T-helper 2 cell treated with Interferon-gamma antibody and Interleukin-4, amounts not matched to agents 5 μg/mL and 100 μg/mL, for 36 hours (primary cell): ENCODE measurements around the gene KCNQ1.

Experiments
- DNase-seq: peaks from one replicate; pipeline ENCODE4 v3.0.0; 2021; ENCODE audit warnings: low spot score
- H3K27ac Mint-ChIP-seq: one replicate; pipeline ENCODE4 v1.8.0; 2021; ENCODE audit warnings: mild to moderate bottlenecking, mixed read lengths
- H3K27me3 Mint-ChIP-seq: one replicate; pipeline ENCODE4 v1.8.0; 2021; ENCODE audit warnings: low read depth, mixed read lengths
- H3K36me3 Mint-ChIP-seq: one replicate; pipeline ENCODE4 v1.8.0; 2021; ENCODE audit warnings: low read depth, mixed read lengths
- H3K4me1 Mint-ChIP-seq: one replicate; pipeline ENCODE4 v1.8.0; 2021; ENCODE audit warnings: low read depth, mixed read lengths
- H3K4me3 Mint-ChIP-seq: one replicate; pipeline ENCODE4 v1.8.0; 2022; ENCODE audit warnings: mild to moderate bottlenecking, moderate library complexity, mixed read lengths
- H3K9me3 Mint-ChIP-seq: one replicate; pipeline ENCODE4 v1.8.0; 2021; ENCODE audit warnings: mixed read lengths

The KCNQ1 gene

DNA sequence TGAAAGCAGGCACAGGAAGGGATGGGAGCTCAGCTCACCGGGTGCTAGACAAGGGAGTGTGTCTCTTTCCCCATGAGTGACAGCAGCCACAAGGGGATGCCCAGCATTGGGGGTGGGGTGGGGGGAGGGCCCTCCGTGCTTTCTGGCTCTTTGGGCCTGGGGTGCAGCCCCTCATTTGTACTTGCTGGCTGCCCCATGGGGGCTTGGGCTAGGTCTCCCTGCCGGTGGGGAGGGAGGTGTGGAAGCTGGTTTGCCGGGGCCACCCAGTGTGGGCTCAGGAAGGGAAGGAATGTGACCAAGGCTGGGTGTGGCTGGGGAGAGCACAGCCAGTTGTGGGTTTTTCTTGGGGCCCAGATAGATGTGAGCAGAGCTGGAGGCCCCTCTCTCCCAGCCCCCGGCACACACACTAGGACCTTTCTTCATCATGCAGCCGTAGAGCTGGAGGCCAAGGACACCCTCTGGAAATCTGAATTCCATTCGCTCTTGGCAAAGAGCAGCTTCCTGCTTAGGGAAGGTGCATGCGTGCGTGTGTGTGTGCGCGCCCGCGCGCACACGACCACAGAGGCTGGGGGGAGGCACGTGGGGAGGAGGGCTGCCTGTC is 229.2 kb downstream of the KCNQ1 start:
- no peak overlapping the region for H3K4me3 Mint-ChIP-seq
- DNase-seq = no peak
- no peaks in the 10 kb centered on the region for H3K9me3 Mint-ChIP-seq
- no peaks in the 10 kb centered on the region for H3K36me3 Mint-ChIP-seq
- H3K27ac Mint-ChIP-seq = no peak overlapping the region
- H3K4me1 Mint-ChIP-seq = peaks cover 2% of the 10 kb centered on the region
- H3K27me3 Mint-ChIP-seq = no peaks in the 10 kb centered on the region

- Mint-ChIP-seq H3K4me3 (no peak overlapping the region), H3K36me3 (no peaks in the 10 kb centered on the region), H3K9me3 (no peaks in the 10 kb centered on the region), H3K27ac (no peak overlapping the region), H3K4me1 (peaks cover 2% of the 10 kb centered on the region), H3K27me3 (no peaks in the 10 kb centered on the region)
- DNase-seq = no peak
These were observed 229.9 kb downstream of the KCNQ1 start for GRCh38 chr11:2674658-2675131.

GRCh38 chr11:2675540-2675939 is 230.7 kb downstream of the KCNQ1 start:
- Mint-ChIP-seq H3K27me3 (no peaks in the 10 kb centered on the region), H3K4me1 (peaks cover 2% of the 10 kb centered on the region), H3K27ac (no peak overlapping the region), H3K9me3 (no peaks in the 10 kb centered on the region), H3K36me3 (no peaks in the 10 kb centered on the region), H3K4me3 (no peak overlapping the region)
- no peak for DNase-seq

DNA sequence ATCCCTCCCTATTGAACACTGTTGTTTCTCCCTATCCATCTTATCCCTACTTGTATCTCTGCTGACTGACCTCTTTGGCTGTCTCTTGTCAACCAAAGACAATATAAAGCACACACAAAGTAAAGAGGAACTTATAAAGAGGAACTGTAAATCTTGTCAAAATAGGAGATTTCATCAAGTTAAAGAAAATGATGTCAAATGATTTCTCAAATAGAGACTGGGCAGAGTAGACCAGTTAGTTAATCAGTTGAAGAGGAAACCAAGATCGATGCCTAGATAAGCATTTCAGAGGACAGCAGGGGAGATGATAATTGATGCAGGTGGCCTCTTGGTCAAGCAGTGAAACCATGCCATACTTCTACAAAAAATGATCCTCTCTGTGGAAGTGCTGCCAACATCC is 232.3 kb downstream of the KCNQ1 start:
- Mint-ChIP-seq H3K9me3 (no peaks in the 10 kb centered on the region), H3K4me1 (peaks cover 2% of the 10 kb centered on the region), H3K36me3 (no peaks in the 10 kb centered on the region), H3K27me3 (no peaks in the 10 kb centered on the region), H3K4me3 (no peak overlapping the region), H3K27ac (no peak overlapping the region)
- no peak for DNase-seq

GRCh38 chr11:2678396-2678795 is 233.6 kb downstream of the KCNQ1 start:
- Mint-ChIP-seq H3K36me3 (no peaks in the 10 kb centered on the region), H3K9me3 (no peaks in the 10 kb centered on the region), H3K27ac (no peak overlapping the region), H3K4me3 (no peak overlapping the region), H3K27me3 (no peaks in the 10 kb centered on the region), H3K4me1 (peaks cover 2% of the 10 kb centered on the region)
- DNase-seq = no peak

- H3K9me3 Mint-ChIP-seq = no peaks in the 10 kb centered on the region
These were observed 234.3 kb downstream of the KCNQ1 start for GRCh38 chr11:2679011-2679676.

GRCh38 chr11:2681408-2682145 is 236.8 kb downstream of the KCNQ1 start:
- no peaks in the 10 kb centered on the region for H3K27me3 Mint-ChIP-seq
- H3K9me3 Mint-ChIP-seq = no peaks in the 10 kb centered on the region
- DNase-seq = no peak
- H3K4me1 Mint-ChIP-seq = peaks cover 2% of the 10 kb centered on the region
- no peak overlapping the region for H3K4me3 Mint-ChIP-seq
- H3K27ac Mint-ChIP-seq = no peak overlapping the region
- H3K36me3 Mint-ChIP-seq = no peaks in the 10 kb centered on the region

More at GRCh38 chr11:2679011-2679676, 234.3 kb downstream of the KCNQ1 start:
- Mint-ChIP-seq H3K36me3 (no peaks in the 10 kb centered on the region), H3K27me3 (no peaks in the 10 kb centered on the region), H3K4me3 (no peak overlapping the region), H3K27ac (no peak overlapping the region), H3K4me1 (peaks cover 2% of the 10 kb centered on the region)
- no peak for DNase-seq

DNA sequence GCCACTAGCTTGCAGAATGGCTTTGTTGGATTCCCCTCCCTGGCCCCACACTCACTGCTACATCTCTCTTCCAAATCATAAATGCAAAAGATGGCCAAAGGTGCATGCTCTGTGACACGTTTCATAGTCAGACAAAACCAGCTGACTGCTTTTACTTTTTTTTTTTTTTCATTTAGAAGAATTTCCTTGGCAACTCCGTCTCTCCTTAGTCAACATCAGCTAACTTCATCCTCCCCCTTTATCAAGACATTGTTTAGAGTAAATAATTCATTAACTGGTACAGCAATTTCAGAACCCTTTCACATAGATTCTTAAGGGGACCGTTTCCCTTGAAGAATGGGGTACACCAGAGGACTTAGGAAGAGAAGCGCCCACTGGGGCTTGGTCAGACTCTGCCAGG is 239.0 kb downstream of the KCNQ1 start:
- Mint-ChIP-seq H3K4me3 (no peak overlapping the region), H3K9me3 (no peaks in the 10 kb centered on the region), H3K36me3 (no peaks in the 10 kb centered on the region), H3K4me1 (no peaks in the 10 kb centered on the region), H3K27me3 (no peaks in the 10 kb centered on the region), H3K27ac (no peak overlapping the region)
- no peak for DNase-seq

DNA sequence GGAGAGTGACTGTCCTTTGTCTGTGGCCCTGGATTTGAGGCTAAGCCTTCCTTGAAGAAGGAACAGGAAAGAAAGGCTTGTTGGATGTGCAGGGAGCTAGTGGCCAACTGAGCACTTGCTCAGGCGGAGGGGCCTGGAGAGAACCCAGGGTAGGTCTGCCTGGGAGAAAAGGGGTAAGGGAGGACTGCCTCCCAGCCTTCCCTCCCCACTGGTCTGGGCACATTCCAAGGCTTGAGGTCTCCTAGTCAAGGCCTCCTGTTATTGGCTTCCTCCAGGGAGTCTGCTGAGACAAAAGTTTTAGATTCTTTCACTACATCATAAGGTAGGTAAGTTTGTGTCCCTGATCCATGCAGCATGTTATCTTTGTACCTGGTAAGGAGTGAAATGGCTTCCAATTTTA is 239.8 kb downstream of the KCNQ1 start:
- H3K4me3 Mint-ChIP-seq = no peak overlapping the region
- no peaks in the 10 kb centered on the region for H3K36me3 Mint-ChIP-seq
- H3K27me3 Mint-ChIP-seq = no peaks in the 10 kb centered on the region
- H3K9me3 Mint-ChIP-seq = no peaks in the 10 kb centered on the region
- no peak for DNase-seq
- H3K27ac Mint-ChIP-seq = no peak overlapping the region
- H3K4me1 Mint-ChIP-seq = no peaks in the 10 kb centered on the region

DNA sequence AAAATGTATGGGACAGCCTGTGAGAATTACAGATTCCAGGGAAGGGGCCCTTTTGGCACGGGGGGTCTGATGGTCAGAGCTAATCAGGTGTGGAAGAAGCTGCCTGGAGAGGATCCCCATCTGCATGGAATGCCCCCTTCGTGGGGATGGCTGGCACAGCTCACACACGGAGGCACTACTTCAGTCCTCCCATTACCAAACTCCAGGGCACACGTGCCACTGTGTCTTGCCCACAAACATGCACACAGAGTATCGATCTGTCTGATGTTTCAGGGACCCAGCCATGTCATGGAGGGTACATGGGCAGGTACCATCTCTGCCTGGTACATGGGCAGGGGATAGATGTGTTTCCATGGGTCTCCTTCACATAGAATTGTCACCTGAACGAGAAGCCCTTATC is 240.2 kb downstream of the KCNQ1 start:
- Mint-ChIP-seq H3K4me3 (no peak overlapping the region), H3K4me1 (no peaks in the 10 kb centered on the region), H3K36me3 (no peaks in the 10 kb centered on the region), H3K27me3 (no peaks in the 10 kb centered on the region), H3K27ac (no peak overlapping the region), H3K9me3 (no peaks in the 10 kb centered on the region)
- no peak for DNase-seq

GRCh38 chr11:2685566-2686359 is 241.0 kb downstream of the KCNQ1 start:
- no peak overlapping the region for H3K27ac Mint-ChIP-seq
- DNase-seq = no peak
- H3K27me3 Mint-ChIP-seq = no peaks in the 10 kb centered on the region
- H3K9me3 Mint-ChIP-seq = no peaks in the 10 kb centered on the region
- H3K4me1 Mint-ChIP-seq = no peaks in the 10 kb centered on the region
- no peak overlapping the region for H3K4me3 Mint-ChIP-seq
- H3K36me3 Mint-ChIP-seq = no peaks in the 10 kb centered on the region

DNA sequence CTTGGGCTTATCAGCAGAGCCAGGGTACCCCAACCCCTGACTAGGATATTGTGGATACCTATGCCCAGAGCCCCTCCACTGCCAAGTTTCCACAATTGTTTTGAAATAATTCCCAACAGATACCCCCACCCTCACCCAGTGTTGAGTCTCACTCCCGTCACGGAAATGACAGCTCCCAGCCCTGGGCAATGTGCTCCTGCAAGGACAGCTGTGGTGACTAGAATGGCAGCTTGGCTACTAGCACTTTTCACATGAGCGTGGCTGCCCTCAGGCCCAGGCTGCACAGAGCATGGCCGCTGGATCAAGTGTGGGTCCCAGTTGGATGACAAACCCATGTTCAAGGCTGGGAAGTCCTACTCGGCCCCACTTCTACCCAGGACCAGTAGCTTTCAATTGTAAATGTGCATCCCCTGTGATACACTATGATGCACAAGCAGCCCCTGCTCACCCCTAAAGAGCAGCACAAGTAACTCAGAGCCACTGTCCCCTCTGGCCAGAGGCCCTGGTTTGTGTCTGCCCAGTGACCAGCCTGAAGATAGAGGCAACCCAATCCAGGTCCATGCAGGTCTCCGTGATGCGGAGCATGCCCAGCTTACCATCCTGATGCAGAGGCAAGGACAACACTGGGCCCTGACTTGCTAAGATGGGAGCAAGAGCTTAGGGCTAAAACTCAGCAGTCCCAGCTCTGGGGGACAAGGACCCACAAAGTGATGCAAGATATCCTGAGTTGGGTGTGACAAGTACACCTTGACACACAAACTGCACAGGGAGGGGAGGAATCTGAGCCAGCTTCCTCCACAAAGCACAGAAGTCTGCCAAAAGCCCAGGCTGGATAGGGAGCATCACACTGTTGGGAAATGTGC is 241.8 kb downstream of the KCNQ1 start:
- no peak overlapping the region for H3K27ac Mint-ChIP-seq
- H3K4me1 Mint-ChIP-seq = no peaks in the 10 kb centered on the region
- no peaks in the 10 kb centered on the region for H3K36me3 Mint-ChIP-seq
- H3K4me3 Mint-ChIP-seq = no peak overlapping the region
- no peak for DNase-seq
- H3K9me3 Mint-ChIP-seq = no peaks in the 10 kb centered on the region
- no peaks in the 10 kb centered on the region for H3K27me3 Mint-ChIP-seq

DNA sequence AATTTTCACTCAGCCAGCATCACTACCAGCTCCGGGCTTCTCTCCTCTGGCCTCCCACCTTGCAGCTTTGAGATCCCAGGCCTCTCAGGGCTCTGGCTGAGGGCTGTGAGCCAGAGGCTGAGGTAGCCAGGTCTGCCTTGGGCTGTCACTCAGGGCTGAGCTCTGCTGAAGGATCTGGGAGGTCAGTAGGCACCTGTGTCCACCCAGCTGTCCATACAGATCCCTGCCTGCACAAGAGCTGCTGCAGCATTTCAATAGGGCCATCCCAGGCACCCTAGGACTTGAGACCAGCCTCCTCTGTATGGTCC is 242.4 kb downstream of the KCNQ1 start:
- Mint-ChIP-seq H3K36me3 (no peaks in the 10 kb centered on the region), H3K27me3 (no peaks in the 10 kb centered on the region), H3K27ac (no peak overlapping the region)

More for the DNA sequence above, 242.4 kb downstream of the KCNQ1 start:
- no peak overlapping the region for H3K4me3 Mint-ChIP-seq
- H3K9me3 Mint-ChIP-seq = no peaks in the 10 kb centered on the region
- no peak for DNase-seq
- H3K4me1 Mint-ChIP-seq = no peaks in the 10 kb centered on the region
